GM10248 (cell line): Measurements from ENCODE around the gene IFI27L1.

Experiments used
- CTCF ChIA-PET: fragments of 300-600 bp; sonication (Branson Sonifier 250); formaldehyde crosslinking; extraction: SDS; loops from one replicate; lab custom pipeline; 2021; ENCODE audit warnings: antibody characterized with exemption; lab: Yijun Ruan, JAX
- POLR2A ChIA-PET: fragments of 350-650 bp; sonication (Branson Sonifier 250); formaldehyde crosslinking; extraction: SDS; loops from one replicate; lab custom pipeline; 2020; ENCODE audit warnings: antibody characterized with exemption; lab: Yijun Ruan, JAX
- DNase-seq: peaks from one replicate; pipeline ENCODE4 v3.0.0; 2012; ENCODE audit errors: extremely low spot score
- TF ChIP-seq, protein P1 (sequence below): IDR thresholded peaks from 2 replicates; pipeline ENCODE4 v1.5.1; 2012; ENCODE audit warnings: mild to moderate bottlenecking, low read depth; ENCODE audit errors: extremely low read depth, missing control alignments, control extremely low read depth

Gene IFI27L1

DNA sequence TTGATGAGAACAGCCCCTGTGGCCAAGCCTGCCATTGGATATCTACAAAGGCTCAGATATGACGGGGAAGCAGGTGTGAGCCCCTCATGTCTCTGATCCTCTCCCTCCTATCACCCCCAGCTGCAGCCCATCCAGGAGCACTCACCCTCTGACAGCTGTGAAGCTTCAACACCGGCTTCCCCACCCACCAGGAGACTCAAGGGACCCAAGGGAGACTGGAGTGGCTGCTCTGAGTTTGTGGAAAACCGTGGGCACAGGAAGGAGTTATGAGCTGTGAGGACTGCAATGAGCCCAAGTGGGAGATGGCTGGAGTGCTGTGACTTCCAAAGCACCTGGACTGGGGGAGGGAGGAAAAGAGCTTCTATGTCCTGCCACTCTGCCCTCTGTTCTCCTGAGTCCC lies 40.4 kb downstream of the IFI27L1 start:
- ChIA-PET POLR2A (no interaction called here), CTCF (interaction anchor here (1.0 kb wide), 2 partner anchors 11 to 15 kb away, joined by 3 to 6 read pairs; no protein-coding TSS in a partner anchor)
- no peak for DNase-seq
- TF ChIP-seq, protein P1, sequence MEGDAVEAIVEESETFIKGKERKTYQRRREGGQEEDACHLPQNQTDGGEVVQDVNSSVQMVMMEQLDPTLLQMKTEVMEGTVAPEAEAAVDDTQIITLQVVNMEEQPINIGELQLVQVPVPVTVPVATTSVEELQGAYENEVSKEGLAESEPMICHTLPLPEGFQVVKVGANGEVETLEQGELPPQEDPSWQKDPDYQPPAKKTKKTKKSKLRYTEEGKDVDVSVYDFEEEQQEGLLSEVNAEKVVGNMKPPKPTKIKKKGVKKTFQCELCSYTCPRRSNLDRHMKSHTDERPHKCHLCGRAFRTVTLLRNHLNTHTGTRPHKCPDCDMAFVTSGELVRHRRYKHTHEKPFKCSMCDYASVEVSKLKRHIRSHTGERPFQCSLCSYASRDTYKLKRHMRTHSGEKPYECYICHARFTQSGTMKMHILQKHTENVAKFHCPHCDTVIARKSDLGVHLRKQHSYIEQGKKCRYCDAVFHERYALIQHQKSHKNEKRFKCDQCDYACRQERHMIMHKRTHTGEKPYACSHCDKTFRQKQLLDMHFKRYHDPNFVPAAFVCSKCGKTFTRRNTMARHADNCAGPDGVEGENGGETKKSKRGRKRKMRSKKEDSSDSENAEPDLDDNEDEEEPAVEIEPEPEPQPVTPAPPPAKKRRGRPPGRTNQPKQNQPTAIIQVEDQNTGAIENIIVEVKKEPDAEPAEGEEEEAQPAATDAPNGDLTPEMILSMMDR, result no peak

DNA sequence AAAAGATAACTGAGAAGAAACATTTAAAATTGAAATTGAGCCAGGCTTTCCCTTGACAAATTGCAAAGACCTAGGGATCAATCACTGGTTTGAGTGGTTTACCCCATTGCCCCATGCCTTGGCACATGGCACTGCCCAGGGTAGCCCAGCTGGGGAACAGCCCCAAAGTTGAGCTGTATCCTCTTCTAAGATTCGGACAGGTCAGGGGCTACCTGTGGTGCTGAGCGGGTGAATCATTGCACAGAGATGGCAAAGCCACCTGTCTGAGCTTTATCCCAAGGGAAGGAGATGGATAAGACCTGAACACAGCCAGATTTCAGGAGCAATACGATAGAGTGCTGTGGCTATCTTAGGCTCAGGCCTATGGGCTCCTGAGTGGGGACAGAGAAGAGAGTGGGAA lies 41.3 kb downstream of the IFI27L1 start:
- ChIA-PET CTCF (interaction anchor here (1.0 to 1.4 kb wide), 3 partner anchors 9 to 16 kb away, joined by 3 to 4 read pairs (median 3); no protein-coding TSS in a partner anchor), POLR2A (no interaction called here)
- TF ChIP-seq, protein P1, result no peak
- no peak for DNase-seq

DNA sequence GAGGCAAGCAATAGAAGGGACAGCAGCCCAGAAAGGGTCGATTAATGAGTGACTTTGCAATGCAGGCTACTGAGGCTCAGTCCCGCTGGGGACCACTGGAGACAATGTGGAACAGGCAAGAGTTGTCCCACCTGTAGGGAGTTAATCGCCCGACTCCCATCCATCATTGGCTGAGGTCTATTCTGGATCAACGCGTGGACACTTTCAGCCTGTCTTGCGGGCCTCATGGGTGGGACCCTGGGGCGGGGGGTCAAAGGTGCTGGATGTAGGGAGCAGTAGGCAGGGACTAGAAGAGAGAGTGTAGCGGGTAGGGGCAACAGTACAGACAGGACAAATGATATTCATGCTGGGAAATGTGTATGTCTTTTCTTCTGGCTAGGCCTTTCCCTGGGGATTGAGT lies 42.2 kb downstream of the IFI27L1 start:
- TF ChIP-seq, protein P1, result no peak
- POLR2A ChIA-PET, result no interaction called here
- CTCF ChIA-PET, result interaction anchor here (1.4 to 6.8 kb wide), 2 partner anchors 9 to 14 kb away, joined by 4 to 46 read pairs; no protein-coding TSS in a partner anchor
- DNase-seq, result no peak

DNA sequence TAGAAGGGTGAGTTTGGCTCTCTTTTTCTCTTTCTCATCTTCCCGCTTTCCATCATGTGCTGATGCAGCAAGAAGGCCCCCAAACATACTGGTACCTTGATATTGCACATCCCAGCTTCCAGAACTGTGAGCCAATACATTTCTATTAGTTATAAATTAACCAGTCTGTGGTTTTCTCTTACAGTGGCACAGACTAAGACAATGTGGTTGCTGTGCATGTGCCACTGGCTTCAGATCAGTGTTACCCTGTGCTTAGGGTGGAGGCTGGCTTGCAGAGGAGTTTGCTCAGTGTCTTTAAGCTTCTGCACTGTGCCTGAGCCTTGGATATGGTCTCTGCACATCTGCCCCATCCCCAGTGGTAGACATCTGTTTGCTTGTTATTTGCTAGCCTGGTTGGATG lies 42.8 kb downstream of the IFI27L1 start:
- ChIA-PET CTCF (interaction anchor here (0.7 to 6.8 kb wide), 4 partner anchors 9 to 56 kb away, joined by 3 to 46 read pairs (median 6); no protein-coding TSS in a partner anchor), POLR2A (interaction anchor here (0.6 kb wide), 1 partner anchor 693 kb away, joined by 3 read pairs; the partner anchor contains the start of gene UNC79)
- TF ChIP-seq, protein P1, result no peak
- no peak for DNase-seq

DNA sequence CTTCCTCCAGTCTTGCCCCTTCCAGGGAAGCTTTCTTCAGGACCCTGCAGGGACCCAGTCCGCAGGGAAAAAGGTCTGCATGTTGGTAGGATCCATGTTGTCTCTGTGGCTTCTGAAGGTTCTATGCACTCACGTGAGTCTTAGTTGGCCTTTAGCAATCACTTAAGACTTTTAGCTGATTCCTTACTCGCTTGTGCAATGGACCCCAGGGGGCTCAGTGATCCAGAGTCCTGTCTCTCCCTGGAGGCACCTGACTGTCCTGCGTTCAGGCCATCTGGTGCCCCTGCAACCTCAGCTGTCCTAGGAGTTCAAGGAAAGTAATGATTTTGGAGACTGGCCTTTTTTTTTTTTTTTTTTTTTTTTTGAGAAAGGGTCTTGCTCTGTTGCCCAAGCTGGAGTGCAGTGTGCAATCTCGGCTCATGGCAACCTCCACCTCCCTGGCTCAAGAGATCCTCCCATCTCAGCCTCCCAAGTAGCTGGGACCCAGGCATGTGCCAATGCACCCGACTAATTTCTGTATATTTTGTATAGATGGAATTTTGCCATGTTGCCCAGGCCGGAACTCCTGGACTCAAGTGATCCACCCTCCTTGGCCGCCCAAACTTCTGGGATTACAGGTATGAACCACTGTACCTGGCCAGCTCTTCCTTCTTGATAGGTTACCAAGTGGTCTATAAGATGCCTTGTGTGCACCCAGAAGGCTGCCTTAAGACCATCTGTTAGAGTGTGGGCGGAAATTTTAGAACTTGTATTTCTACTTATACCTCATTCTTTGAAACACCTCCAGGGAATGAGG lies 43.7 kb downstream of the IFI27L1 start:
- POLR2A ChIA-PET, result interaction anchor here (0.6 to 0.7 kb wide), 2 partner anchors 548 to 694 kb away, joined by 3 to 6 read pairs; partner anchors contain the start of gene UNC79
- CTCF ChIA-PET, result interaction anchor here (0.7 to 6.8 kb wide), 4 partner anchors 8 to 55 kb away, joined by 3 to 46 read pairs (median 6); no protein-coding TSS in a partner anchor

DNA sequence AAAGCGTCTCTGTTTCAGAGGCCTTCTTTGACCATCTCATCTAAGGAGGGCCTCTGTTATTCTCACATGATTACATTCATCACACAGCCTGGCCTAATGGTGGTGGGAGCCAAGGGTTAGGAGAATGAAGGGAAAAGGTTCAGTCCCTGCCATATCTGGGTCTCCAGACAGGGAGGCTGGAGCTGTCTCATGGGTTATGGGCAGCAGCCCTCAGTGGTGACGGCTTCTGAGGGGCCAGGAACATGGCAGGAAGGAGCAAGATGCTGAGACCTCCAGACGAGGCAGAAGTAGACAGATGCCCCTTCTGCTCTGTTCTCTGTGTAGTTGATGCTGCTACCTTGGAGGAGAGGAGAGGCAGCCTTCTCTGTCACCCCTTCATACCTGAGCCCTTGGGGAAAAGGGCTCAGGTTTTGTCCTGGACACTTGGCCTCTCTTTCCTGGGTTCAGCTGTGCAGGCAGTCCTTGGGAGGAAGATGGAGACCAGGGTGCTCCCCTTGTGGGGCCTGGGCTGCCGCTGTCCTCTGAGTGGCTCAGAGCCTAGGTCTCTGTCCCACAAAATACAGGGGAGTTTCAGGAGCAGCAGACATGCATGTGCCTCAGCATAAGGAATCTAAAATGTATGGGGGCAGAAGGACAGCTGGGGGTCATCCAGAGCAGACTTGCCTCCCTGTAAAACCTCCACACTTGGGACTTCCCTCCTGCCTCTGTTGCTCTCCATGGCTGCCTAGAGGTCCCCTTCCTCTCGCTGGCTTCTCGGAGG lies 44.7 kb downstream of the IFI27L1 start:
- DNase-seq, result no peak
- TF ChIP-seq, protein P1, result no peak
- CTCF ChIA-PET, result interaction anchor here (0.9 to 6.8 kb wide), 3 partner anchors 12 to 90 kb away, joined by 3 to 46 read pairs (median 8); no protein-coding TSS in a partner anchor
- POLR2A ChIA-PET, result no interaction called here

More for the DNA sequence above, 43.7 kb downstream of the IFI27L1 start:
- TF ChIP-seq, protein P1, result no peak
- DNase-seq, result no peak
